ENCODE measurements around the gene FITM2.

GRCh38 chr20:44255942-44256341 is 55.1 kb downstream of the FITM2 start:
- no peak for TF ChIP-seq POLR2A (IDR thresholded peaks at IDR 0.05; ENCODE audit: extremely low read depth, insufficient read length)
- TF ChIP-seq, protein P1, sequence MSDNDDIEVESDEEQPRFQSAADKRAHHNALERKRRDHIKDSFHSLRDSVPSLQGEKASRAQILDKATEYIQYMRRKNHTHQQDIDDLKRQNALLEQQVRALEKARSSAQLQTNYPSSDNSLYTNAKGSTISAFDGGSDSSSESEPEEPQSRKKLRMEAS (IDR thresholded peaks at IDR 0.05; ENCODE audit: low read depth, low read length): no peak

Measured in NB4 (cell line).